HG03460 (cell line): Measurements from ENCODE around the gene NEDD1.

ENCODE experiments used
- ATAC-seq: cut with Tn5 transposase; IDR thresholded peaks from one replicate; pipeline ENCODE4 v1.9.1; 2021; ENCODE audit not compliant: unreplicated experiment

Gene NEDD1, protein sequence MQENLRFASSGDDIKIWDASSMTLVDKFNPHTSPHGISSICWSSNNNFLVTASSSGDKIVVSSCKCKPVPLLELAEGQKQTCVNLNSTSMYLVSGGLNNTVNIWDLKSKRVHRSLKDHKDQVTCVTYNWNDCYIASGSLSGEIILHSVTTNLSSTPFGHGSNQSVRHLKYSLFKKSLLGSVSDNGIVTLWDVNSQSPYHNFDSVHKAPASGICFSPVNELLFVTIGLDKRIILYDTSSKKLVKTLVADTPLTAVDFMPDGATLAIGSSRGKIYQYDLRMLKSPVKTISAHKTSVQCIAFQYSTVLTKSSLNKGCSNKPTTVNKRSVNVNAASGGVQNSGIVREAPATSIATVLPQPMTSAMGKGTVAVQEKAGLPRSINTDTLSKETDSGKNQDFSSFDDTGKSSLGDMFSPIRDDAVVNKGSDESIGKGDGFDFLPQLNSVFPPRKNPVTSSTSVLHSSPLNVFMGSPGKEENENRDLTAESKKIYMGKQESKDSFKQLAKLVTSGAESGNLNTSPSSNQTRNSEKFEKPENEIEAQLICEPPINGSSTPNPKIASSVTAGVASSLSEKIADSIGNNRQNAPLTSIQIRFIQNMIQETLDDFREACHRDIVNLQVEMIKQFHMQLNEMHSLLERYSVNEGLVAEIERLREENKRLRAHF

GRCh38 chr12:96906849-96907670, at the start of gene NEDD1:
TSS of gene NEDD1 (plus strand) at chr12:96907257. CDS start at chr12:96909760, 2,503 bp downstream.
- peak; percentile 95 for ATAC-seq

DNA sequence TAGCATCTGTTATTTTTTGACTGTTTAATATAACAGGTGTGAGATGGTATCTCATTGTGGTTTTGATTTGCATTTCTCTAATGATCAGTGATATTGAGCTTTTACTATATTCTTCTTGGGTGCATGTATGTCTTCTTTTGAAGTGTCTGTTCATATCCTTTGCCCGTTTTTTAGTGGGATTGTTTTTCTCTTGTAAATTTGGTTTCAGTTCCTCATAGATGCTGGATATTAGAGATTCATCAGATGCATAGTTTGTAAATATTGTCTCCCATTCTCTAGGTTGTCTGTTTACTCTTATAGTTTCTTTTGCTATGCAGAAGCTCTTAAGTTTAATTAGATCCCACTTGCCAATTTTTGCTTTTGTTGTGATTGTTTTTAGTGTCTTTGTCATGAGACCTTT, 48.9 kb upstream of the NEDD1 start:
- no peak for ATAC-seq

- no peak for ATAC-seq
Measured at GRCh38 chr12:96861656-96862055, 45.4 kb upstream of the NEDD1 start.

GRCh38 chr12:96862326-96862725, 44.7 kb upstream of the NEDD1 start:
- ATAC-seq = no peak

DNA sequence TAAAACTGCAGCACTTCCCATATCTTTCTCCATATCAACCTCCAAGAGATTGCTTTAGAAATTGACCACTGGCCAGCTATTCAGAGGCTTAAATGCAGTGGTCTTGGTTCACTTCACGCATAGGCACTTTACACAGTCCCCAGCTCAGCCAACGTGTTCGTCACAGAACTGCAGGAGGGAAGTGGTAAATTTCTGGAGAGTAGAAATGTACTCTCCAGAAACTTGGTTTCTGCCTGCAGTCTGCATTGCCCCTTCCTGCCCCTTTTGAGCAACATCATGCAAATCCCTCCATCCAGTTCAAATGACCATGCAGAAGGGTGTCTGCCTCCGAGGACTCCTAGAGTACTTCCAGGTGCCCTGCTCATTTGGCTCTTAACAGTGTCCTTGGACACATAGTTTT, 42.7 kb upstream of the NEDD1 start:
- no peak for ATAC-seq

- ATAC-seq = no peak
Measured at GRCh38 chr12:96866801-96867590, 40.1 kb upstream of the NEDD1 start.

GRCh38 chr12:96870946-96871345, 36.1 kb upstream of the NEDD1 start:
- ATAC-seq = no peak

GRCh38 chr12:96872961-96873360, 34.1 kb upstream of the NEDD1 start:
- ATAC-seq = no peak

- no peak for ATAC-seq
Measured at GRCh38 chr12:96874211-96874610, 32.8 kb upstream of the NEDD1 start.

GRCh38 chr12:96876966-96877365, 30.1 kb upstream of the NEDD1 start:
- no peak for ATAC-seq

DNA sequence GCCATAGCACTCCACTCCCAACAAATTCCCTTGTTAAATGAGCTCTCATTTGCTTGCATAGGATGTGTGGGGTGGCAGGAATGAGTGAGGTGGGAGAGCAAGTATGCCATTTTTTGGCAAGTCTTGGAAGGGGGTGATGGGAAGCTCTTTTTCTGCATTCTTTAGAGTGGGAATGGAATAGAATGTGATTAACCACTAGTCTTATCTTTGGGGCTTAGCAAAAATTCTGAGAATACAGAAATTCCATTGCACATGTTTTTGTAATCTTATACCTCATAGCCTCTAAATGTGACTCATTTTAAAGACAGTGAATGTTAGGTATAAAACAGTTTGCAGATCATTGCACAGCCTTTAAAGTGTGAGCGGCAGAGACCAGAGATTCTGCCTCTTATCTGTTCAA, 28.4 kb upstream of the NEDD1 start:
- ATAC-seq = no peak

- no peak for ATAC-seq
Measured at GRCh38 chr12:96879301-96879700, 27.8 kb upstream of the NEDD1 start.

DNA sequence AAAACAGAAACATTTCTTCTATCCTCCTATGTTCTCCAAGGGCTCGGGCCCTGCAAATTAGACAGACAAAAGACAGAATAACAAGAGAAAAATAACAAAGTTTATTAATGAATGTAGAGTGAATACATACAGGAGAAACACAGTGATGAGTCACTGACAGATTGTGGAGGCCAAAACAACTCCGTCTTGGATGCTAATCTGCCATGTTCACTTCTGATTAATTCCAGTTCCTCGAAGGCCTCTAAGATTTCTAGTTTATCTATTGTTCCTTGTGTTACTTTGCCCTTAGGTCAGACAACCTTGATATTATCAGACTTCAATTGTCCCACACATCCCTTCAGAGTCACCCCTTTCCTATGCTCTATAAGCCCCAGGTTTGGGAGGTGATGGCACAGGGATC, 26.8 kb upstream of the NEDD1 start:
- no peak for ATAC-seq

- no peak for ATAC-seq
Measured at GRCh38 chr12:96881608-96882007, 25.4 kb upstream of the NEDD1 start.

DNA sequence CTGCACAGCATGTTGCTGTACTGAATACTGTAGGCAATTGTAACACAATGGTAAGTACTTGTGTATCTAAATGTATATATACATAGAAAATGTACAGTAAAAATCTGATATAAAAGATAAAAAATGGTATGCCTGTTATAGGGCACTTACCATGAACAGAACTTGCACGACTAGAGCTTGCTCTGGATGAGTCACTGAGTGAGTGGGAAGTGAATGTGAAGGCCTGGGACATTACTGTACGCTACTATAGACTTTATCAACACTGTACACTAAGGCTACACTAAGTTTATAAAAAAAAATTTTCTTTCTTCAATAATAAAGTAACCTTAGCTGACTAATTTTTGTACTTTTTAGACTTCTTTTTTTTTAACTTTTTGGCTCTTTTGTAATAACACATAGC, 24.2 kb upstream of the NEDD1 start:
- ATAC-seq = no peak

DNA sequence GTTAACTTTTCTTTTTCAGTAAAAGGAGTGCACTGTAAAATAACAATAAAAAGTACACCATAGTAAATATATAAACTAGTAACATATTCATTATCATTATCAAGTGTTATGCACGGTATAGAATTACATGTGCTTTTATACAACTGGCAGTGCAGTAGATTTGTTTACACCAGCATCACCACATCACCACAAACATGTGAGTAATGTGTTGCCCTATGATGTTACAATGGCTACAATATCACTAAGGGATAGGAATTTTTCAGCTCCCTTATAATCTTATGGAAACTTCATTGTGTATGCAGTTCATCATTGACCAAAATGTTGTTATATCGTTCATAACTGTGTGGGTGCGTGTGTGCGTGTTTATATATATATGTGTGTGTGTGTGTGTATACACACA, 23.5 kb upstream of the NEDD1 start:
- no peak for ATAC-seq

DNA sequence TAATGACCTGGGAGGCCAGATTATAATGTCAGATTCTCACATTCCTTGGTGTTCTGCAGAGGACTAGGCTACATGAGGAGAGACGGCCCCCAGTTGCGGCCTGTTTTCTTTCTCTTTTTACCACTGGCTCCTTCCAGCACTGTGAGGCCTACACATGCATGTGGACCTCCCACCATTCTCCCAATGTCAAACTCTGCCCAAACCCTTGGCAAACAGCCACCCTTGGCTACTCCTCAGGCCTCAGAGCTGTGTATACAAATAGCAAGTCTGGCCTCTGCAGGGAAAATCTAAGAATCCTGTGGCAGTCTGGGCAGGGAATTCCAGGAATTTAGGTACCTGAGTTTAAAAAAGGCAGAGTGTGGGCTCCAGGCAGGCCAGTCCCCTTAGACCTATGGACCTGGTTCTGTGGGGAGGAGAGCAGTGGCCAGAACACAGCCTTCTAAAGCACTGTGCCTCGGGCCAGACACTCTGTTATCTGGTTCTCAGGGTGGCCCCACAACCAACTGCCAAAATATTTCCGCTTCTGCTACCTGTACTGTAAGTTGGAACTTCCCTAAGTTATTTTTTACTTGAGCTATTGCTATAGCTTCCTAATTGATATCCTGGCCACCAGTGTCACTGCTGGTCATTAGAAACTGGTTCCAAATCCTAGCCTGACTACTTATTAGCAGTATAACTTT, 19.9 kb upstream of the NEDD1 start:
- no peak for ATAC-seq

- ATAC-seq = no peak
Measured at GRCh38 chr12:96889273-96889933, 17.7 kb upstream of the NEDD1 start.

DNA sequence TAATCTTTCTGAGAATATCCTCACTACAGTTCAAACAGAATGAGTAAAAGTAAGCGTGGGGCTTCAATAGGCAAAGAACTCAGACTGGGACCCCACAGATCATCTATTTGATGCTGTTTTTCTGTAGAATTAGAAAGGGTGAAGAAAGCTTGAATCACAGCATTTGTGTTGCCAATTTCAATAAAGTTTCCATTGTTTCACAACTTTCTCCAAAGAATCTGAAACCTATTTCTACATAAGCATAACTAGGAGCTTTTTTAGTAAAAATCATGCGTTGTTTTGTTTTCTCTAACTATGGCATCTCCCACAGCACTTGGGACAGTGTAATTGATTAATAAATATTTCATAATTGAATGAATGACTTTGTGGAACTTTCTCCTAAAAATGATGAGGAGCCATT, 16.7 kb upstream of the NEDD1 start:
- ATAC-seq = no peak

DNA sequence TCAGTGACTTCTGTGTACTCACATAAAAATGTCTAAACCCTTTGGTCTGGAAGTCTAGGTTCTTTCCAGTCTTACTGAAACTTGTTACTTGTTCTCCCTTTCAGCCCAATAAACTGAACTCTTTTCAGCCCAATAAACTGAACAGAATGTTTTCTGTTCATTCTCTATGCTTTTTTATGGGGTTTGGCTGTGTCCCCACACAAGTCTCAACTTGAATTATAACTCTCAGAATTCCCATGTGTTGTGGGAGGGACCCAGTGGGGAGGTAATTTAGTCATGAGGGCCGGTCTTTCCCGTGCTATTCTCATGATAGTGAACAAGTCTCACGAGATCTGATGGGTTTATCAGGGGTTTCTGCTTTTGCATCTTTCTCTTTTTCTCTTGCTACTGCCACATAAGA, 15.0 kb upstream of the NEDD1 start:
- no peak for ATAC-seq
